GM18951 (cell line): ENCODE results near the gene CRB2.
"Not testable (repeated sequence)": the region's sequence is repeated elsewhere in the genome, so short reads cannot be mapped to it uniquely, and the experiment has no call there.

Experiments used
- POLR2A ChIP-seq: IDR thresholded peaks from 4 replicates; pipeline ENCODE4 v1.6.1; 2011; ENCODE audit warnings: mild to moderate bottlenecking; ENCODE audit not compliant: insufficient read length, insufficient read depth; ENCODE audit errors: extremely low read depth
- in situ Hi-C: fragments of 300-500 bp; cut with MboI; formaldehyde crosslinking; loops from one replicate; pipeline ENCODE4 v1.12.0; 2022; ENCODE audit warnings: low sequenced_read_pairs, mixed read lengths, inconsistent platforms; ENCODE audit not compliant: unreplicated experiment

The CRB2 gene

GRCh38 chr9:123391946-123392345 is 35.9 kb downstream of the CRB2 start:
- in situ Hi-C loops, result no loop called here
- TF ChIP-seq POLR2A, result no peak

GRCh38 chr9:123392802-123393201 is 36.8 kb downstream of the CRB2 start:
- in situ Hi-C loops, result no loop called here
- TF ChIP-seq POLR2A, result no peak

DNA sequence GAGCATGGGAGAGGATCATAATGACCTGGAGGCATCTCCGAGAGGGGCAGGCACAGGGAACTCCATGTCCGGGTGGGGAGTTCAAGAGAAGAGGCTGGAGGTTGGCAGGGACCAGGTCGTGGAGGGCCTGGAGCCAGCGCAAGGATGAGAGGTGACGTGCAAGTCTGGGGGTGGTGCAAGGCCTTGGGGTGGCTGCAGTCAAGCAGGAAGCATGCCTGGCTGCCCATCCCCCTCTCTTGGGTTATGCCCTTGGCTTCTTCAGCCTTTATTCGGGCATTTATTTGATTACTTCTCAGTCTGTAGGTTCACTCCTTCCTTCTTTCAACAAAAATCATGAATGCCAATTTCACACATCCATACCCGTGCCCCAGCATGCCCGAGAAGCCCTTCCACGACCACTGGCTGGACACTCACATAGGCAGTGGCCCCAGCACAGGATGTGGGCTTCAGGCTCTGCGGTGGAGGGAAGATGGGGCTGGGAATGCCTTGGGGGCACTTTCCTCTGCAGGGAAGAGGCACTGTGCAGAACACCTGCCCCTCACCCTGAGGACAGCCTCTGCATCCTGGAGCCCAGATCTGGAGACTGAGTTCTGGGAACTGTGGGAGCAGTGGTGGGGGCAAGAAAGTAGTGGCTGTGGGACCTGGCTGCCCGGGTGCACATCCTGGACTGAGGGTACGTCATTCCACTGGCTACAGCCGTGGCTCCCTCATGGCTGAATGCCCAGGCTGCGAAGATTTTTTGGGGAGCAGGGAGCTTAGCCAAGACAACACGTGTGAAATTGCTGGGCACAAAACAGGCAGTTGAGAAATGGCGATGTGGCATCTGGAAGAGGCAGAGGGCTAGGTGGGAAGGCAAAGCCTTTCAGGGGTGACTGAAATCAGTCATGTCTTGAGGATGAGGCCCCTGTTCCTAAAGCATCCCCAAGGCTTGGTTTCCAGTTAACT is 38.6 kb downstream of the CRB2 start:
- in situ Hi-C loops, result no loop called here
- no peak for TF ChIP-seq POLR2A

- in situ Hi-C loops, result no loop called here
- TF ChIP-seq POLR2A, result no peak
These were observed 39.3 kb downstream of the CRB2 start for GRCh38 chr9:123395276-123395688.

DNA sequence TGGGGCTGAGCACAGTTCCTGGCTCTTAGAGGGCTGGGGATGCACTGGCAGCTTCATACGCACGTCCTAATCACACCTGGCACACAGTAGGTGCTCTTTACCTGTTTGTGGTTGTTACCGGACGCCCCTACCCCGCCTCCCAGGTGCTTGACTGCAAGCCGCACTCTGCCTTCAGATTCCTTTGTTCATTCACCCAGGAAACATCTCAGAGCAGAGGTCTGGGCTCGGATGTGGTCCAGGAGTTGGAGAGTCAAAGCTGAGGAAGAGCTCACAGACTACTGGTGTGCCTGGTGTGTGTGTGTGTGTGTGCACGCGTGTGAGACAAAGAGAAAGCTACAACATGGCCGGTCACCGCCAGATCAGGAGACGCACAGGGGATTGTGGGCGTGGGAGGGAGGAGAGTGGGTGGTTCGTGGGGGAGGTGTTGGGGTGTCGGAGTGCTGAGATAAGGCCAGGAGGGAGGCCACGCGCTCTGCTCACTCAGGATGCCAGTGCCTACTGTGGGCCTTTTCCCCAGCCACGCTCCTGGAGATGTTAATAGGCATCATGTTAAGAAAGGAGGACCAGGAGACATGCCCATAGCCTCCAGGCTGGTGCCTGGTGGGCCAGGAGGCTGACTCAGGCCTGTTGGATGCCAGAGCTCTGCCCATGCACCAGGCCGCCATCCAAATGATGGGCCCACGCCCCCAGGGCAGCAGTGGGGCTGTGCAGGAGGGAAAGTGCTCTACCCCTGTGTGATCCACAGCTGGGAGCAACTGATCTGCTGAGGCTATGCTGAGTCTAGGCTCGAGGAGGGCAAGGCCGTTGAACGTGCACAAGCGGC is 39.9 kb downstream of the CRB2 start:
- in situ Hi-C loops, result no loop called here
- no peak for TF ChIP-seq POLR2A

- no peak for TF ChIP-seq POLR2A
- in situ Hi-C loops, result no loop called here
These were observed 42.0 kb downstream of the CRB2 start for GRCh38 chr9:123397975-123398374.

GRCh38 chr9:123398938-123399337 is 42.9 kb downstream of the CRB2 start:
- in situ Hi-C loops, result not testable (repeated sequence)

DNA sequence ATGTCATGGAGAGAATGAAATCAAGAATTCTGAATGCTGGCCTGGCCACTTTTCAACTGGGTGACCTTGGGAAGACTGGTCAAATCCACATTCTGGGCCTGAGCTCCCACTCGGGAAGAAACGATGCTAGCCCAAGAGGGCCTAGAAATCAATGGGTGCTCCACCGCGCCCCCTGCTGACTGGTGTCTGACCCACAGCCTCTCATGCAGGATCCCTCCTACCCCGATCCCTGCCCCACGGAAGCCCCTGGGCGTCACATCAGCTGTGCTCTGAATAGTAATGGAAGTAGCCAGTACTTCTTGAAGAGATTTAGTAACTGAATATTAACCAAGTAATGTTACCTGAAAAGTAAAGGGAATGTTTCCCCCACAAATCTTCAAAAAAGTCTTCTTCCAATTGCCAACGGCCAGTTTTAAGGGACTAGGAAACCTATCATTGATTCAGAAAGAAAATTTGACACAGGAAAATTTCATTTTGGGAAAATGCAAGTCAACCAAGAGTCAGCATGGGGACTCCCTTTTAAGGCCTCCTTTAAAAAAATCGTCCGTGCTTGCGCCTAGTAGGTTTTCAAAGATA is 43.9 kb downstream of the CRB2 start:
- in situ Hi-C loops, result loop anchor here (25.0 kb wide), 1 partner anchor 912 kb away; no protein-coding TSS in a partner anchor
- TF ChIP-seq POLR2A, result no peak

DNA sequence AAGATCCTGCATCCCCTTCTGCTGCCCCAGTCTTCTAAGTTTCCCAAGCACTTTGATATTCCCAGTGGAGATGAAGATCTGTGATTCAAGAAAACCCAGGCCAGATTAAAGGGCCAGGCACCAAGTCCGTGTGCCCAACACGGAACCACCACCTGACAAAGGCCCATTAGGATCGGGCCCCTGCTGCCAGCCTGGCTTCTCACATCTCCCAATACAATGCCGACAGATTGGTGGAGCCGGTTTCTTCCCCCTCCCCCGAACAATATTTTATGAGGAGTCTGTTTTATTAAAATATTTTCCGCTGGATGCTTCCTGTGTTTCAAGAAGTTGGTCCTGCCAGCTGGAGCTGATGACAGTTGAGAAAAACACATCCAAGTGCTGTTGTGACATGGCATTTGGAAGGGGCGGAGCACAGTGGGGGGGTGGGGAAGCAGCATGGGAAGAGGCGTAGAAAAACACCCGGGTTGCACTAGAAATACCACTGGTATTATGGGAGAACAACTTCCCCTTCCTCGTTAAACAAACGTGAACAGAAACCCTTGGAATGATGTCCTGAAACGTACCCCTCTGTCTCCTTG is 45.0 kb downstream of the CRB2 start:
- no peak for TF ChIP-seq POLR2A
- in situ Hi-C loops, result loop anchor here (25.0 kb wide), 1 partner anchor 911 kb away; no protein-coding TSS in a partner anchor

DNA sequence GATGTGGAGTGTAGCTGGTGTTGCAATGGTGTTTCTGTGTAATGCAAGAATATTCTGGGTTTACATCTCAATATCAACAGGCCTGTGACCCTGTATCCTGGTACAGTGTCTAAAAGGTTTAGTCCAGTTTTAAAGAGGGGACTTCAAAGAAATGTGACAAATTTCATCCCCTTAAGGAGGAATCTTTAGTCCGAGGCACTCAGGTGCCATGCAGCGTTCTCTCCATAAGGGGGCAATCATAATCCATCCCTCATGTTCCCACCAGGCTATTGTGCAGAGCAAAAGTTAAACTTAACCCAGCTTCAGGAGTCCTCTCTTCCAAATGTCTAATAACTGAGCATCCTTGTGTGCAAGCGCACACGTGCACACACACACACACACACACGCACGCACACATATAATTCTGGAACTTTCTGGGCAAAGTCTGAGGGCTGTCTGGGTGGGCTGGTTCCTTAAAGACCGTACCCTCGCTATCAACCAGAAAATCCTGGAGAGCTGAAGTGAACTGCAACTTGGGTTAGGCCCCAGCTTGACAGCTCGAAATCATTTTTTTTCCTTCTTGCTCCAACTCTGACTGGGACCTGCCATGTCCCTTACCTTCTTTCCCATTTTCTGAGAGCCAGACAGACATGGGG is 46.0 kb downstream of the CRB2 start:
- no peak for TF ChIP-seq POLR2A
- in situ Hi-C loops, result loop anchor here (25.0 kb wide), 1 partner anchor 910 kb away; no protein-coding TSS in a partner anchor

- in situ Hi-C loops, result loop anchor here (25.0 kb wide), 1 partner anchor 909 kb away; no protein-coding TSS in a partner anchor
- no peak for TF ChIP-seq POLR2A
These were observed 47.0 kb downstream of the CRB2 start for GRCh38 chr9:123402981-123403509.

GRCh38 chr9:123406016-123406415 is 50.0 kb downstream of the CRB2 start:
- TF ChIP-seq POLR2A, result no peak
- in situ Hi-C loops, result loop anchor here (25.0 kb wide), 1 partner anchor 906 kb away; no protein-coding TSS in a partner anchor

GRCh38 chr9:123406691-123407216 is 50.8 kb downstream of the CRB2 start:
- no peak for TF ChIP-seq POLR2A
- in situ Hi-C loops, result loop anchor here (25.0 kb wide), 1 partner anchor 906 kb away; no protein-coding TSS in a partner anchor
